Ishikawa (cell line): ENCODE measurements around the gene CIAPIN1.

Experiments used
- EGR1 ChIP-seq: IDR thresholded peaks from 2 replicates; pipeline ENCODE4 v1.6.1; 2012
- EP300 ChIP-seq: IDR thresholded peaks from 2 replicates; pipeline ENCODE4 v1.6.1; 2012; ENCODE audit warnings: borderline replicate concordance
- FOXM1 ChIP-seq: IDR thresholded peaks from 2 replicates; pipeline ENCODE4 v1.6.1; 2012; ENCODE audit warnings: low read depth, borderline replicate concordance
- RAD21 ChIP-seq: IDR thresholded peaks from 2 replicates; pipeline ENCODE4 v1.6.1; 2012; ENCODE audit warnings: low read depth
- YY1 ChIP-seq: IDR thresholded peaks from 2 replicates; pipeline ENCODE4 v1.6.1; 2012; ENCODE audit warnings: low read depth
- TF ChIP-seq, protein P1 (sequence below): IDR thresholded peaks from 2 replicates; pipeline ENCODE4 v1.6.1; 2012
- TF ChIP-seq, protein P2 (sequence below): IDR thresholded peaks from 2 replicates; pipeline ENCODE4 v1.6.1; 2012; ENCODE audit warnings: low read depth, mild to moderate bottlenecking
- TF ChIP-seq, protein P3 (sequence below): IDR thresholded peaks from 2 replicates; pipeline ENCODE4 v1.6.1; 2012

DNA sequence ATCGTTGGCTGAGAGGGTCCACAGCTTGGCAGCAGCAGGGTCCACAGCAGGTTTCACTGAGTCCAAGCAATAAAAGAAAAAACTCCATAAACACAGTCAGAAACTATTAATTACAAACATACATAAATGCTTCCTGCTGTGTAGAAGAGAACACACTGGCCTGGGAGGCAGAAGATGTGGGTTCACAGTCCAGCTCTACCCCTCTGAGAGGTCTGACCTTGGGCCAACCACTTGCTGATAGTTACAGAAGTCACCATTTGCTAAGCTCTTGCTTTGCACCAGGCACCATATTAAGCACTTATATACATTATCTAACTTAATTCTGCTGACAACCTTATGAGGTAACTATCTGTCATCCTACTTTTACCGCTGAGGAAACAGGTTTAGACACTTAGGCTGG is 14.7 kb downstream of the CIAPIN1 start:
- TF ChIP-seq FOXM1 = no peak
- TF ChIP-seq, protein P1, sequence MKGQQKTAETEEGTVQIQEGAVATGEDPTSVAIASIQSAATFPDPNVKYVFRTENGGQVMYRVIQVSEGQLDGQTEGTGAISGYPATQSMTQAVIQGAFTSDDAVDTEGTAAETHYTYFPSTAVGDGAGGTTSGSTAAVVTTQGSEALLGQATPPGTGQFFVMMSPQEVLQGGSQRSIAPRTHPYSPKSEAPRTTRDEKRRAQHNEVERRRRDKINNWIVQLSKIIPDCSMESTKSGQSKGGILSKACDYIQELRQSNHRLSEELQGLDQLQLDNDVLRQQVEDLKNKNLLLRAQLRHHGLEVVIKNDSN = no peak
- TF ChIP-seq, protein P2, sequence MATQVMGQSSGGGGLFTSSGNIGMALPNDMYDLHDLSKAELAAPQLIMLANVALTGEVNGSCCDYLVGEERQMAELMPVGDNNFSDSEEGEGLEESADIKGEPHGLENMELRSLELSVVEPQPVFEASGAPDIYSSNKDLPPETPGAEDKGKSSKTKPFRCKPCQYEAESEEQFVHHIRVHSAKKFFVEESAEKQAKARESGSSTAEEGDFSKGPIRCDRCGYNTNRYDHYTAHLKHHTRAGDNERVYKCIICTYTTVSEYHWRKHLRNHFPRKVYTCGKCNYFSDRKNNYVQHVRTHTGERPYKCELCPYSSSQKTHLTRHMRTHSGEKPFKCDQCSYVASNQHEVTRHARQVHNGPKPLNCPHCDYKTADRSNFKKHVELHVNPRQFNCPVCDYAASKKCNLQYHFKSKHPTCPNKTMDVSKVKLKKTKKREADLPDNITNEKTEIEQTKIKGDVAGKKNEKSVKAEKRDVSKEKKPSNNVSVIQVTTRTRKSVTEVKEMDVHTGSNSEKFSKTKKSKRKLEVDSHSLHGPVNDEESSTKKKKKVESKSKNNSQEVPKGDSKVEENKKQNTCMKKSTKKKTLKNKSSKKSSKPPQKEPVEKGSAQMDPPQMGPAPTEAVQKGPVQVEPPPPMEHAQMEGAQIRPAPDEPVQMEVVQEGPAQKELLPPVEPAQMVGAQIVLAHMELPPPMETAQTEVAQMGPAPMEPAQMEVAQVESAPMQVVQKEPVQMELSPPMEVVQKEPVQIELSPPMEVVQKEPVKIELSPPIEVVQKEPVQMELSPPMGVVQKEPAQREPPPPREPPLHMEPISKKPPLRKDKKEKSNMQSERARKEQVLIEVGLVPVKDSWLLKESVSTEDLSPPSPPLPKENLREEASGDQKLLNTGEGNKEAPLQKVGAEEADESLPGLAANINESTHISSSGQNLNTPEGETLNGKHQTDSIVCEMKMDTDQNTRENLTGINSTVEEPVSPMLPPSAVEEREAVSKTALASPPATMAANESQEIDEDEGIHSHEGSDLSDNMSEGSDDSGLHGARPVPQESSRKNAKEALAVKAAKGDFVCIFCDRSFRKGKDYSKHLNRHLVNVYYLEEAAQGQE = no peak
- TF ChIP-seq RAD21 = no peak
- TF ChIP-seq YY1 = no peak
- TF ChIP-seq, protein P3, sequence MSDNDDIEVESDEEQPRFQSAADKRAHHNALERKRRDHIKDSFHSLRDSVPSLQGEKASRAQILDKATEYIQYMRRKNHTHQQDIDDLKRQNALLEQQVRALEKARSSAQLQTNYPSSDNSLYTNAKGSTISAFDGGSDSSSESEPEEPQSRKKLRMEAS = no peak
- TF ChIP-seq EP300 = no peak
- TF ChIP-seq EGR1 = no peak
